WTC11 (cell line): Measurements from ENCODE around the gene NKAPL. TPM values are rescaled to one million over a fixed set of nuclear protein-coding genes. Genes with fewer than 3 reads are reported as not detected.

ENCODE experiments used
- ATAC-seq: fragments of 200-7000 bp; cut with Tn5 transposase; 2 replicates; pipeline ENCODE4 v1.10.0; 2021; ENCODE audit warnings: mild to moderate bottlenecking, moderate library complexity
- CTCF ChIA-PET: fragments of 300-600 bp; sonication (Branson Sonifier 250); formaldehyde crosslinking; loops from one replicate; lab custom pipeline; 2021; ENCODE audit warnings: antibody characterized with exemption; lab: Charles Lee
- POLR2A ChIA-PET: fragments of 350-600 bp; sonication (Branson Sonifier 250); formaldehyde crosslinking; loops from one replicate; lab custom pipeline; 2021; ENCODE audit warnings: antibody characterized with exemption; lab: Charles Lee
- DNase-seq: peaks from one replicate; pipeline ENCODE4 v3.0.0; 2021; ENCODE audit warnings: low spot score
- H3K27ac Mint-ChIP-seq: 2 replicates; pipeline ENCODE4 v1.8.0; 2021; ENCODE audit warnings: mixed read lengths
- H3K27me3 Mint-ChIP-seq: 2 replicates; pipeline ENCODE4 v1.8.0; 2021; ENCODE audit warnings: low read depth, mild to moderate bottlenecking, moderate library complexity, mixed read lengths
- H3K36me3 Mint-ChIP-seq: 2 replicates; pipeline ENCODE4 v1.8.0; 2021; ENCODE audit warnings: mixed read lengths
- H3K4me1 Mint-ChIP-seq: 2 replicates; pipeline ENCODE4 v1.8.0; 2022; ENCODE audit warnings: mixed read lengths
- H3K4me3 Mint-ChIP-seq: 2 replicates; pipeline ENCODE4 v1.8.0; 2021; ENCODE audit warnings: mild to moderate bottlenecking, moderate library complexity, mixed read lengths
- H3K9me3 Mint-ChIP-seq: 2 replicates; pipeline ENCODE4 v1.8.0; 2021; ENCODE audit warnings: mixed read lengths
- AR ChIP-seq: fragments of 250-450 bp; sonication (Bioruptor Pico); IDR thresholded peaks from 2 replicates; pipeline ENCODE4 v1.9.0; 2021; ENCODE audit warnings: mild to moderate bottlenecking
- ATF1 ChIP-seq: sonication (generic); formaldehyde crosslinking; IDR thresholded peaks from 2 replicates; pipeline ENCODE4 v1.8.1; 2023; ENCODE audit warnings: mild to moderate bottlenecking, moderate library complexity, missing genetic modification reagents
- CBFB ChIP-seq: sonication (generic); formaldehyde crosslinking; IDR thresholded peaks from 2 replicates; pipeline ENCODE4 v1.8.1; 2022; ENCODE audit warnings: mild to moderate bottlenecking, low read depth, missing genetic modification reagents
- CREM ChIP-seq: sonication (generic); formaldehyde crosslinking; IDR thresholded peaks from 2 replicates; pipeline ENCODE4 v1.8.1; 2022; ENCODE audit warnings: mild to moderate bottlenecking, missing genetic modification reagents, moderate library complexity
- FOXJ3 ChIP-seq: sonication (generic); formaldehyde crosslinking; IDR thresholded peaks from 2 replicates; pipeline ENCODE4 v1.9.0; 2021; ENCODE audit warnings: missing genetic modification reagents, mild to moderate bottlenecking, borderline replicate concordance
- FOXP4 ChIP-seq: sonication (generic); formaldehyde crosslinking; IDR thresholded peaks from 2 replicates; pipeline ENCODE4 v1.8.0; 2022; ENCODE audit warnings: mild to moderate bottlenecking, missing genetic modification reagents
- GABPB1 ChIP-seq: sonication (generic); formaldehyde crosslinking; IDR thresholded peaks from 2 replicates; pipeline ENCODE4 v1.8.1; 2023; ENCODE audit warnings: mild to moderate bottlenecking, missing genetic modification reagents
- JUN ChIP-seq: sonication (generic); formaldehyde crosslinking; IDR thresholded peaks from 2 replicates; pipeline ENCODE4 v1.8.0; 2023; ENCODE audit warnings: mild to moderate bottlenecking, missing genetic modification reagents
- KAT7 ChIP-seq: sonication (generic); formaldehyde crosslinking; IDR thresholded peaks from 2 replicates; pipeline ENCODE4 v1.8.1; 2023; ENCODE audit warnings: missing genetic modification reagents, mild to moderate bottlenecking, borderline replicate concordance
- OVOL2 ChIP-seq: fragments of 250-450 bp; sonication (Bioruptor Pico); IDR thresholded peaks from 2 replicates; pipeline ENCODE4 v1.9.0; 2021; ENCODE audit warnings: mild to moderate bottlenecking, borderline replicate concordance
- STAT6 ChIP-seq: sonication (generic); formaldehyde crosslinking; conservative IDR thresholded peaks from 2 replicates; pipeline ENCODE4 v1.8.1; 2023; ENCODE audit warnings: mild to moderate bottlenecking, low read depth, missing genetic modification reagents, moderate library complexity
- ZNF263 ChIP-seq: sonication (generic); formaldehyde crosslinking; IDR thresholded peaks from 2 replicates; pipeline ENCODE4 v1.8.1; 2022; ENCODE audit warnings: low read depth, mild to moderate bottlenecking, moderate library complexity, missing genetic modification reagents
- ZNF281 ChIP-seq: sonication (generic); formaldehyde crosslinking; IDR thresholded peaks from 2 replicates; pipeline ENCODE4 v1.8.0; 2023; ENCODE audit warnings: mild to moderate bottlenecking, missing genetic modification reagents
- ZNF423 ChIP-seq: fragments of 250-450 bp; sonication (Bioruptor Pico); IDR thresholded peaks from 2 replicates; pipeline ENCODE4 v2.1.2; 2022; ENCODE audit warnings: mild to moderate bottlenecking, moderate library complexity
- total RNA-seq: library from RNA; stranded (reverse); gene quantifications from 3 replicates; pipeline ENCODE4 v1.2.3, GENCODE V29; 2021
- TF ChIP-seq, protein P1 (sequence below): fragments of 250-450 bp; sonication (Bioruptor Pico); IDR thresholded peaks from 2 replicates; pipeline ENCODE4 v1.8.0; 2021; ENCODE audit warnings: mild to moderate bottlenecking
- TF ChIP-seq, protein P2 (sequence below): sonication (generic); formaldehyde crosslinking; IDR thresholded peaks from 2 replicates; pipeline ENCODE4 v1.8.1; 2023; ENCODE audit warnings: mild to moderate bottlenecking, missing genetic modification reagents, borderline replicate concordance

Gene NKAPL
- total RNA-seq, 1 experiment from 2014 or later: 0.26 TPM

GRCh38 chr6:28217890-28218289 lies 41.2 kb upstream of the NKAPL start:
- H3K9me3 Mint-ChIP-seq: no peaks in the 10 kb centered on the region
- TF ChIP-seq FOXJ3 (CRISPR knock-in tag): 0 out of 2 replicates have a peak, but pooled peaks have one; percentile 33
- no peak for TF ChIP-seq FOXP4
- no peak for TF ChIP-seq JUN (CRISPR knock-in tag)
- TF ChIP-seq, protein P1, sequence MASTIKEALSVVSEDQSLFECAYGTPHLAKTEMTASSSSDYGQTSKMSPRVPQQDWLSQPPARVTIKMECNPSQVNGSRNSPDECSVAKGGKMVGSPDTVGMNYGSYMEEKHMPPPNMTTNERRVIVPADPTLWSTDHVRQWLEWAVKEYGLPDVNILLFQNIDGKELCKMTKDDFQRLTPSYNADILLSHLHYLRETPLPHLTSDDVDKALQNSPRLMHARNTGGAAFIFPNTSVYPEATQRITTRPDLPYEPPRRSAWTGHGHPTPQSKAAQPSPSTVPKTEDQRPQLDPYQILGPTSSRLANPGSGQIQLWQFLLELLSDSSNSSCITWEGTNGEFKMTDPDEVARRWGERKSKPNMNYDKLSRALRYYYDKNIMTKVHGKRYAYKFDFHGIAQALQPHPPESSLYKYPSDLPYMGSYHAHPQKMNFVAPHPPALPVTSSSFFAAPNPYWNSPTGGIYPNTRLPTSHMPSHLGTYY (CRISPR knock-in tag): no peak
- TF ChIP-seq AR (CRISPR knock-in tag): no peak
- TF ChIP-seq, protein P2, sequence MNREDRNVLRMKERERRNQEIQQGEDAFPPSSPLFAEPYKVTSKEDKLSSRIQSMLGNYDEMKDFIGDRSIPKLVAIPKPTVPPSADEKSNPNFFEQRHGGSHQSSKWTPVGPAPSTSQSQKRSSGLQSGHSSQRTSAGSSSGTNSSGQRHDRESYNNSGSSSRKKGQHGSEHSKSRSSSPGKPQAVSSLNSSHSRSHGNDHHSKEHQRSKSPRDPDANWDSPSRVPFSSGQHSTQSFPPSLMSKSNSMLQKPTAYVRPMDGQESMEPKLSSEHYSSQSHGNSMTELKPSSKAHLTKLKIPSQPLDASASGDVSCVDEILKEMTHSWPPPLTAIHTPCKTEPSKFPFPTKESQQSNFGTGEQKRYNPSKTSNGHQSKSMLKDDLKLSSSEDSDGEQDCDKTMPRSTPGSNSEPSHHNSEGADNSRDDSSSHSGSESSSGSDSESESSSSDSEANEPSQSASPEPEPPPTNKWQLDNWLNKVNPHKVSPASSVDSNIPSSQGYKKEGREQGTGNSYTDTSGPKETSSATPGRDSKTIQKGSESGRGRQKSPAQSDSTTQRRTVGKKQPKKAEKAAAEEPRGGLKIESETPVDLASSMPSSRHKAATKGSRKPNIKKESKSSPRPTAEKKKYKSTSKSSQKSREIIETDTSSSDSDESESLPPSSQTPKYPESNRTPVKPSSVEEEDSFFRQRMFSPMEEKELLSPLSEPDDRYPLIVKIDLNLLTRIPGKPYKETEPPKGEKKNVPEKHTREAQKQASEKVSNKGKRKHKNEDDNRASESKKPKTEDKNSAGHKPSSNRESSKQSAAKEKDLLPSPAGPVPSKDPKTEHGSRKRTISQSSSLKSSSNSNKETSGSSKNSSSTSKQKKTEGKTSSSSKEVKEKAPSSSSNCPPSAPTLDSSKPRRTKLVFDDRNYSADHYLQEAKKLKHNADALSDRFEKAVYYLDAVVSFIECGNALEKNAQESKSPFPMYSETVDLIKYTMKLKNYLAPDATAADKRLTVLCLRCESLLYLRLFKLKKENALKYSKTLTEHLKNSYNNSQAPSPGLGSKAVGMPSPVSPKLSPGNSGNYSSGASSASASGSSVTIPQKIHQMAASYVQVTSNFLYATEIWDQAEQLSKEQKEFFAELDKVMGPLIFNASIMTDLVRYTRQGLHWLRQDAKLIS (CRISPR knock-in tag): no peak
- no peak for TF ChIP-seq KAT7 (CRISPR knock-in tag)
- TF ChIP-seq ATF1 (CRISPR knock-in tag): no peak
- no peak overlapping the region for H3K27ac Mint-ChIP-seq
- H3K27me3 Mint-ChIP-seq: peaks cover 94% of the 10 kb centered on the region
- no peaks in the 10 kb centered on the region for H3K36me3 Mint-ChIP-seq
- ATAC-seq (no peak), DNase-seq (no peak)
- ChIA-PET CTCF (interaction anchor here (1.4 to 1.8 kb wide), 4 partner anchors 35 to 138 kb away, joined by 3 to 10 read pairs (median 6); partner anchors contain the start of genes ZKSCAN8 and ZSCAN26), POLR2A (interaction anchor here (0.7 to 1.3 kb wide), 3 partner anchors 80 to 181 kb away, joined by 3 read pairs; partner anchors contain the start of gene ZSCAN12)
- H3K4me1 Mint-ChIP-seq: peaks cover 31% of the 10 kb centered on the region
- peak overlapping the region; percentile 71 for H3K4me3 Mint-ChIP-seq

GRCh38 chr6:28218312-28219248 lies 40.5 kb upstream of the NKAPL start:
- H3K27me3 Mint-ChIP-seq: peaks cover 94% of the 10 kb centered on the region
- H3K4me1 Mint-ChIP-seq: peaks cover 24% of the 10 kb centered on the region
- no peak overlapping the region for H3K27ac Mint-ChIP-seq
- POLR2A ChIA-PET: interaction anchor here (0.7 to 1.3 kb wide), 3 partner anchors 81 to 180 kb away, joined by 3 read pairs; partner anchors contain the start of gene ZSCAN12
- no peaks in the 10 kb centered on the region for H3K36me3 Mint-ChIP-seq
- peak; percentile 54 for DNase-seq
- ATAC-seq: peak; percentile 85
- CTCF ChIA-PET: interaction anchor here (0.7 to 1.8 kb wide), 5 partner anchors 35 to 137 kb away, joined by 3 to 10 read pairs (median 4); partner anchors contain the start of genes ZKSCAN8 and ZSCAN26
- no peaks in the 10 kb centered on the region for H3K9me3 Mint-ChIP-seq
- H3K4me3 Mint-ChIP-seq: peak overlapping the region; percentile 71
- no peak for TF ChIP-seq ZNF263 (CRISPR knock-in tag)
- no peak for TF ChIP-seq CREM (CRISPR knock-in tag)
- peak; percentile 31; the same call in 1 of the 2 replicates for TF ChIP-seq ZNF281
- TF ChIP-seq ZNF423 (CRISPR knock-in tag): no peak
- TF ChIP-seq OVOL2 (CRISPR knock-in tag): no peak
- no peak for TF ChIP-seq STAT6
- TF ChIP-seq CBFB: no peak
- TF ChIP-seq GABPB1 (CRISPR knock-in tag): peak; percentile 5; the same call in 1 of the 2 replicates
